HepG2 (cell line): Measurements from ENCODE around the gene SLC9A8. TPM values are rescaled to one million over a fixed set of nuclear protein-coding genes. Genes with fewer than 3 reads are reported as not detected.

Source experiments
- BCL6 ChIP-seq: IDR thresholded peaks from 2 replicates; pipeline ENCODE4 v1.6.1; 2016; ENCODE audit warnings: missing genetic modification reagents, missing compliant biosample characterization
- CBFB ChIP-seq: sonication (generic); formaldehyde crosslinking; IDR thresholded peaks from 2 replicates; pipeline ENCODE4 v1.4.0; 2020; ENCODE audit warnings: missing genetic modification reagents
- ISX ChIP-seq: sonication (generic); formaldehyde crosslinking; conservative IDR thresholded peaks from 2 replicates; pipeline ENCODE4 v1.5.0; 2020; ENCODE audit warnings: missing genetic modification reagents
- NONO ChIP-seq, 2 experiments: fragments of 450-650 bp in 1 of 2; sonication (generic) in 1 of 2; formaldehyde crosslinking in 1 of 2; IDR thresholded peaks in 1 of 2; conservative IDR thresholded peaks in 1 of 2; 2 replicates each; pipeline versions ENCODE4 v1.6.1 to v1.8.0; 2017 to 2022; ENCODE audit warnings: mild to moderate bottlenecking in 1 of 2, missing genetic modification reagents in 1 of 2, moderate library complexity in 1 of 2
- POLR2AphosphoS5 ChIP-seq: IDR thresholded peaks from 2 replicates; pipeline ENCODE4 v1.6.1; 2012; ENCODE audit warnings: low read depth, low read length
- PRDM10 ChIP-seq: sonication (generic); formaldehyde crosslinking; IDR thresholded peaks from 2 replicates; pipeline ENCODE4 v1.4.0; 2020; ENCODE audit warnings: low read depth, missing genetic modification reagents
- RAD51 ChIP-seq: fragments of 450-650 bp; IDR thresholded peaks from 2 replicates; pipeline ENCODE4 v1.6.1; 2016; ENCODE audit warnings: borderline replicate concordance
- RCOR2 ChIP-seq: IDR thresholded peaks from 2 replicates; pipeline ENCODE4 v1.6.1; 2016; ENCODE audit warnings: missing biosample characterization, missing genetic modification reagents
- TBL1XR1 ChIP-seq: fragments of 150-350 bp; IDR thresholded peaks from 2 replicates; pipeline ENCODE4 v1.6.1; 2014; ENCODE audit warnings: borderline replicate concordance, low read length; ENCODE audit not compliant: partially characterized antibody
- TFDP2 ChIP-seq: sonication (generic); formaldehyde crosslinking; IDR thresholded peaks from 2 replicates; pipeline ENCODE4 v1.4.0; 2020; ENCODE audit warnings: missing genetic modification reagents
- ZMYM2 ChIP-seq: sonication (generic); formaldehyde crosslinking; IDR thresholded peaks from 2 replicates; pipeline ENCODE4 v1.8.0; 2022; ENCODE audit warnings: mild to moderate bottlenecking, missing genetic modification reagents
- ZNF296 ChIP-seq: sonication (generic); formaldehyde crosslinking; conservative IDR thresholded peaks from 2 replicates; pipeline ENCODE4 v1.5.0; 2020; ENCODE audit warnings: mild to moderate bottlenecking, missing genetic modification reagents
- ZNF317 ChIP-seq: sonication (generic); formaldehyde crosslinking; IDR thresholded peaks from 2 replicates; pipeline ENCODE4 v1.5.0; 2020; ENCODE audit warnings: mild to moderate bottlenecking, missing genetic modification reagents
- ZNF530 ChIP-seq: sonication (generic); formaldehyde crosslinking; IDR thresholded peaks from 2 replicates; pipeline ENCODE4 v1.5.0; 2020; ENCODE audit warnings: low read depth, mild to moderate bottlenecking, missing genetic modification reagents
- ZNF629 ChIP-seq: sonication (generic); formaldehyde crosslinking; conservative IDR thresholded peaks from 2 replicates; pipeline ENCODE4 v1.5.0; 2020; ENCODE audit warnings: missing genetic modification reagents
- ZSCAN9 ChIP-seq: IDR thresholded peaks from 2 replicates; pipeline ENCODE4 v1.6.1; 2016; ENCODE audit warnings: borderline replicate concordance
- polyA plus RNA-seq, 8 experiments: library from polyadenylated mRNA; depleted of rRNA in 3 of 8; stranded (reverse) in 7 of 8; unstranded in 1 of 8; fragments of >200 nt; fragmentation: Illumina TruSeq in 4 of 8; extraction: Trizol in 4 of 8; gene quantifications; 2 replicates each; pipeline versions ENCODE4 v1.2.1 to v1.2.3, GENCODE V29; 2011 to 2016; ENCODE audit warnings: low read depth in 4 of 8, missing spikeins in 1 of 8, mixed read lengths in 1 of 8; ENCODE audit not compliant: insufficient read depth in 1 of 8
- total RNA-seq, 5 experiments: library from RNA; depleted of rRNA; stranded (reverse); fragments of >200 nt; fragmentation: Illumina TruSeq; extraction: Trizol; gene quantifications; 2 replicates each; pipeline ENCODE4 v1.2.3, GENCODE V29; 2016; ENCODE audit warnings: low read depth in 1 of 5
- TF ChIP-seq, protein P1 (sequence below): sonication (generic); formaldehyde crosslinking; IDR thresholded peaks from 2 replicates; pipeline ENCODE4 v1.8.0; 2022; ENCODE audit warnings: missing genetic modification reagents, mild to moderate bottlenecking, borderline replicate concordance
- TF ChIP-seq, protein P2 (sequence below): IDR thresholded peaks from 2 replicates; pipeline ENCODE4 v1.4.0; 2020; ENCODE audit warnings: mild to moderate bottlenecking, missing genetic modification reagents

The SLC9A8 gene
- total and polyA plus RNA-seq, 2 of the 13 experiments (the other 11 are each of a cell fraction or from before 2014, with no cell fraction given), result 4.1 to 7.4 TPM

DNA sequence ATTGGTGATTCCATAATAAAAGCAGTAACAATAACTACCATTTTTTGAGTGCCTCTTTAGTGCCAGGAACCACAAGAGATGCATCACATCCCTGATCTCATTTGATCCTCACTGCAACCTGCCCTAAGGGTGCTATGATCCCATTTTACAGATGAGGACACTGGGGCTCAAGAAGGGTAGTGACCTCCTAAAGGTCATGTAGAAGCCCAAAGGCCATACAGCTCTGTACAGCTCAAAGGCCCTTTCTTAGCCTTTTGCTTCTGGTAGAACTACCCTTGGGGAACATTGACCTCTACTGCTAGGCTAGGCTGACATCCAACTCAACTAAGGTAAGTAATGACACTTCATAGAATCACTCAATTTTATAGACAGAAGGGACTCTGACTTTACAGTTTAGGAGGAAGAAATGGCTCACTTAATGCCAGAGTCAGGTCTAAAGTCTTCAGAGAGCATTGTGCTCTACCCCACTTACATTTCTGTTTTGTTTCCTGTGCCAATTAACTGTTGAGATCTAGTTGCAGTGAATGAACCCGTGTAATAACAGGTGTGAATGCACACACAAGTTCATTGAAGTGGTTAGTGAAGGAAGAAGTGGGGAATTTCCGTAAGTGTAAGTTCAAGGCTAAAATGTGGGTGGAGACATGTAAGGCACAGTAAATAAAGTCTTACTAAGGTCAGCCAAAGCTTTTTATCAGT lies 10.7 kb downstream of the SLC9A8 start (continued):
- TF ChIP-seq PRDM10 (CRISPR knock-in tag), result 0 out of 2 replicates have a peak, but pooled peaks have one; percentile 36
- TF ChIP-seq BCL6 (CRISPR knock-in tag), result 0 out of 2 replicates have a peak, but pooled peaks have one; percentile 15
- no peak for TF ChIP-seq RAD51
- no peak for TF ChIP-seq TFDP2 (CRISPR knock-in tag)
- TF ChIP-seq ZNF629 (CRISPR knock-in tag), result peak; percentile 98
- TF ChIP-seq ZNF296, result no peak
- TF ChIP-seq RCOR2 (CRISPR knock-in tag), result peak; percentile 68; the same call in 1 of the 2 replicates
- no peak for TF ChIP-seq NONO (IDR thresholded peaks at IDR 0.05)
- no peak for TF ChIP-seq NONO (CRISPR knock-in tag; conservative IDR thresholded peaks at IDR 0.05)
- TF ChIP-seq CBFB (CRISPR knock-in tag), result peak; percentile 62; the same call in 1 of the 2 replicates
- TF ChIP-seq, protein P1, sequence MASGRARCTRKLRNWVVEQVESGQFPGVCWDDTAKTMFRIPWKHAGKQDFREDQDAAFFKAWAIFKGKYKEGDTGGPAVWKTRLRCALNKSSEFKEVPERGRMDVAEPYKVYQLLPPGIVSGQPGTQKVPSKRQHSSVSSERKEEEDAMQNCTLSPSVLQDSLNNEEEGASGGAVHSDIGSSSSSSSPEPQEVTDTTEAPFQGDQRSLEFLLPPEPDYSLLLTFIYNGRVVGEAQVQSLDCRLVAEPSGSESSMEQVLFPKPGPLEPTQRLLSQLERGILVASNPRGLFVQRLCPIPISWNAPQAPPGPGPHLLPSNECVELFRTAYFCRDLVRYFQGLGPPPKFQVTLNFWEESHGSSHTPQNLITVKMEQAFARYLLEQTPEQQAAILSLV (CRISPR knock-in tag), result no peak
- TF ChIP-seq TBL1XR1, result peak; percentile 13
- TF ChIP-seq ZNF530 (CRISPR knock-in tag), result no peak
- no peak for TF ChIP-seq ZNF317 (CRISPR knock-in tag)
- TF ChIP-seq ISX (CRISPR knock-in tag), result no peak
- TF ChIP-seq, protein P2, sequence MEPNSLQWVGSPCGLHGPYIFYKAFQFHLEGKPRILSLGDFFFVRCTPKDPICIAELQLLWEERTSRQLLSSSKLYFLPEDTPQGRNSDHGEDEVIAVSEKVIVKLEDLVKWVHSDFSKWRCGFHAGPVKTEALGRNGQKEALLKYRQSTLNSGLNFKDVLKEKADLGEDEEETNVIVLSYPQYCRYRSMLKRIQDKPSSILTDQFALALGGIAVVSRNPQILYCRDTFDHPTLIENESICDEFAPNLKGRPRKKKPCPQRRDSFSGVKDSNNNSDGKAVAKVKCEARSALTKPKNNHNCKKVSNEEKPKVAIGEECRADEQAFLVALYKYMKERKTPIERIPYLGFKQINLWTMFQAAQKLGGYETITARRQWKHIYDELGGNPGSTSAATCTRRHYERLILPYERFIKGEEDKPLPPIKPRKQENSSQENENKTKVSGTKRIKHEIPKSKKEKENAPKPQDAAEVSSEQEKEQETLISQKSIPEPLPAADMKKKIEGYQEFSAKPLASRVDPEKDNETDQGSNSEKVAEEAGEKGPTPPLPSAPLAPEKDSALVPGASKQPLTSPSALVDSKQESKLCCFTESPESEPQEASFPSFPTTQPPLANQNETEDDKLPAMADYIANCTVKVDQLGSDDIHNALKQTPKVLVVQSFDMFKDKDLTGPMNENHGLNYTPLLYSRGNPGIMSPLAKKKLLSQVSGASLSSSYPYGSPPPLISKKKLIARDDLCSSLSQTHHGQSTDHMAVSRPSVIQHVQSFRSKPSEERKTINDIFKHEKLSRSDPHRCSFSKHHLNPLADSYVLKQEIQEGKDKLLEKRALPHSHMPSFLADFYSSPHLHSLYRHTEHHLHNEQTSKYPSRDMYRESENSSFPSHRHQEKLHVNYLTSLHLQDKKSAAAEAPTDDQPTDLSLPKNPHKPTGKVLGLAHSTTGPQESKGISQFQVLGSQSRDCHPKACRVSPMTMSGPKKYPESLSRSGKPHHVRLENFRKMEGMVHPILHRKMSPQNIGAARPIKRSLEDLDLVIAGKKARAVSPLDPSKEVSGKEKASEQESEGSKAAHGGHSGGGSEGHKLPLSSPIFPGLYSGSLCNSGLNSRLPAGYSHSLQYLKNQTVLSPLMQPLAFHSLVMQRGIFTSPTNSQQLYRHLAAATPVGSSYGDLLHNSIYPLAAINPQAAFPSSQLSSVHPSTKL (CRISPR knock-in tag), result 0 out of 2 replicates have a peak, but pooled peaks have one; percentile 8
- TF ChIP-seq ZMYM2 (CRISPR knock-in tag), result peak; percentile 87
- no peak for TF ChIP-seq POLR2AphosphoS5
- TF ChIP-seq ZSCAN9 (CRISPR knock-in tag), result no peak
